GM12892 (cell line): ENCODE data around the gene HDDC2.

Experiments used
- POLR2A ChIP-seq: IDR thresholded peaks from 2 replicates; pipeline ENCODE4 v1.6.1; 2011; ENCODE audit warnings: low read depth, low read length, control low read depth
- POLR2AphosphoS5 ChIP-seq: IDR thresholded peaks from 2 replicates; pipeline ENCODE4 v1.6.1; 2011; ENCODE audit warnings: low read depth, low read length, control low read depth
- TAF1 ChIP-seq: IDR thresholded peaks from 2 replicates; pipeline ENCODE4 v1.6.1; 2011; ENCODE audit warnings: low read depth, mild to moderate bottlenecking, control low read depth, low read length, borderline replicate concordance

- TF ChIP-seq POLR2AphosphoS5: no peak
- TF ChIP-seq POLR2A: no peak
- TF ChIP-seq TAF1: no peak
Observed at GRCh38 chr6:125250511-125250910, 51.3 kb downstream of the HDDC2 start.
